GM12864 (cell line): ENCODE measurements around the gene CUL5.

Experiments used
- DNase-seq: peaks from one replicate; pipeline ENCODE4 v3.0.0-alpha.2; 2011; ENCODE audit warnings: low read depth
- H3K4me3 ChIP-seq: 2 replicates; pipeline ENCODE4 v1.5.1; 2011; ENCODE audit warnings: mild to moderate bottlenecking, low read depth, low read length, control low read depth
- CTCF ChIP-seq: IDR thresholded peaks from 2 replicates; pipeline ENCODE4 v1.5.1; 2011; ENCODE audit warnings: low read depth, mild to moderate bottlenecking, moderate library complexity, low read length, control low read depth, inconsistent platforms; ENCODE audit errors: missing control alignments

CUL5 gene

GRCh38 chr11:108084811-108085210 lies 76.1 kb downstream of the CUL5 start:
- TF ChIP-seq CTCF = no peak
- H3K4me3 ChIP-seq = no peak overlapping the region
- DNase-seq = no peak

- H3K4me3 ChIP-seq = no peak overlapping the region
- TF ChIP-seq CTCF = no peak
- DNase-seq = no peak
Observed at GRCh38 chr11:108085672-108086071, 77.0 kb downstream of the CUL5 start.

- H3K4me3 ChIP-seq = no peak overlapping the region
- TF ChIP-seq CTCF = no peak
- no peak for DNase-seq
Observed at GRCh38 chr11:108092134-108092533, 83.4 kb downstream of the CUL5 start.

- no peak overlapping the region for H3K4me3 ChIP-seq
- TF ChIP-seq CTCF = no peak
- no peak for DNase-seq
Observed at GRCh38 chr11:108093128-108093904, 84.6 kb downstream of the CUL5 start.

- no peak overlapping the region for H3K4me3 ChIP-seq
- no peak for DNase-seq
- no peak for TF ChIP-seq CTCF
Observed at GRCh38 chr11:108097179-108097578, 88.5 kb downstream of the CUL5 start.

GRCh38 chr11:108101090-108101775 lies 92.5 kb downstream of the CUL5 start:
- H3K4me3 ChIP-seq = no peak overlapping the region
- TF ChIP-seq CTCF = no peak
- no peak for DNase-seq
